Mesangial cell (primary cell): ENCODE measurements around the gene CHID1. TPM values are rescaled to one million over a fixed set of nuclear protein-coding genes. Genes with fewer than 3 reads are reported as not detected.

Source experiments
- total RNA-seq: library from RNA; depleted of rRNA; stranded (reverse); fragments of >200 nt; gene quantifications from 2 replicates; pipeline ENCODE4 v1.2.3, GENCODE V29; 2015

Gene CHID1
- total RNA-seq = 84.4 and 96.6 TPM in 2 replicates

GRCh38 chr11:910589-911030, at the start of gene CHID1:
TSS of gene CHID1 (minus strand) at chr11:910810. CDS start at chr11:904816, 5,994 bp downstream.

GRCh38 chr11:925496-926301, 15.1 kb upstream of the CHID1 start, which contains the start of gene AP2A2:
TSS of gene AP2A2 (plus strand) at chr11:925870. CDS start at chr11:926022, 152 bp downstream.

GRCh38 chr11:842370-843002, 68.1 kb downstream of the CHID1 start, which contains the start of the genes POLR2L and TSPAN4:
TSS of gene POLR2L (minus strand) at chr11:842529. CDS start at chr11:842508, 21 bp downstream.
TSS of gene TSPAN4 (plus strand) at chr11:842852. CDS start at chr11:850305, 7,453 bp downstream.

GRCh38 chr11:832529-833113, 78.0 kb downstream of the CHID1 start, which contains the start of gene CD151:
TSS of gene CD151 (plus strand) at chr11:832952. CDS start at chr11:836070, 3,118 bp downstream.

GRCh38 chr11:827897-828192, 82.8 kb downstream of the CHID1 start, which contains the start of gene CRACR2B:
TSS of gene CRACR2B (plus strand) at chr11:827919. CDS start at chr11:828608, 689 bp downstream.

GRCh38 chr11:818396-819128, 92.0 kb downstream of the CHID1 start, which contains the start of gene PNPLA2:
TSS of gene PNPLA2 (plus strand) at chr11:818914. CDS start at chr11:819719, 805 bp downstream.

Other genes starting within 250 kb of the CHID1 start
- gene DEAF1, start 215.6 kb downstream of the CHID1 start, total RNA-seq = 52.5 and 78.3 TPM in 2 replicates
- gene TMEM80, start 215.0 kb downstream of the CHID1 start, total RNA-seq = 12.2 and 45.6 TPM in 2 replicates
- gene EPS8L2, start 204.6 kb downstream of the CHID1 start, total RNA-seq = 104 and 173 TPM in 2 replicates
- 179 and 256 TPM in 2 replicates for gene TALDO1, start 163.3 kb downstream of the CHID1 start, total RNA-seq
- gene GATD1, start 133.3 kb downstream of the CHID1 start, total RNA-seq = 36.2 and 64.3 TPM in 2 replicates
- gene CEND1, start 120.7 kb downstream of the CHID1 start, total RNA-seq = 0.38 TPM in 1 of 2 replicates, not detected in the other
- 16.7 and 25.6 TPM in 2 replicates for gene SLC25A22, start 112.5 kb downstream of the CHID1 start, total RNA-seq
- 17.7 and 21.0 TPM in 2 replicates for gene PIDD1, start 105.6 kb downstream of the CHID1 start, total RNA-seq
- 1,149 and 1,462 TPM in 2 replicates for gene RPLP2, start 100.8 kb downstream of the CHID1 start, total RNA-seq
- gene PNPLA2, start 91.9 kb downstream of the CHID1 start, total RNA-seq = 26.4 and 49.6 TPM in 2 replicates
- 5.7 and 20.4 TPM in 2 replicates for gene CRACR2B, start 82.9 kb downstream of the CHID1 start, total RNA-seq
- 919 and 948 TPM in 2 replicates for gene CD151, start 77.9 kb downstream of the CHID1 start, total RNA-seq
- gene POLR2L, start 68.3 kb downstream of the CHID1 start, total RNA-seq = 256 and 373 TPM in 2 replicates
- gene TSPAN4, start 68.0 kb downstream of the CHID1 start, total RNA-seq = 167 and 224 TPM in 2 replicates
- 56.2 and 89.5 TPM in 2 replicates for gene AP2A2, start 15.1 kb upstream of the CHID1 start, total RNA-seq
- gene MUC6, start 125.9 kb upstream of the CHID1 start, total RNA-seq = not detected in 2 replicates
- not detected in 2 replicates for gene MUC2, start 164.1 kb upstream of the CHID1 start, total RNA-seq
- gene MUC5AC, start 247.1 kb upstream of the CHID1 start, total RNA-seq = not detected in 2 replicates